GM23248 (cell line): Measurements from ENCODE around the gene LEKR1.

Experiments
- EZH2 ChIP-seq: fragments of 200-600 bp; sonication (generic); IDR thresholded peaks from 2 replicates; pipeline ENCODE4 v1.6.1; 2018; ENCODE audit warnings: antibody characterized with exemption, mild to moderate bottlenecking; ENCODE audit not compliant: insufficient read depth, poor library complexity, severe bottlenecking
- EZH2phosphoT487 ChIP-seq: fragments of 200-600 bp; sonication (generic); IDR thresholded peaks from 2 replicates; pipeline ENCODE4 v1.6.1; 2018; ENCODE audit warnings: antibody characterized with exemption, moderate library complexity, mild to moderate bottlenecking, low read depth; ENCODE audit not compliant: insufficient read depth

DNA sequence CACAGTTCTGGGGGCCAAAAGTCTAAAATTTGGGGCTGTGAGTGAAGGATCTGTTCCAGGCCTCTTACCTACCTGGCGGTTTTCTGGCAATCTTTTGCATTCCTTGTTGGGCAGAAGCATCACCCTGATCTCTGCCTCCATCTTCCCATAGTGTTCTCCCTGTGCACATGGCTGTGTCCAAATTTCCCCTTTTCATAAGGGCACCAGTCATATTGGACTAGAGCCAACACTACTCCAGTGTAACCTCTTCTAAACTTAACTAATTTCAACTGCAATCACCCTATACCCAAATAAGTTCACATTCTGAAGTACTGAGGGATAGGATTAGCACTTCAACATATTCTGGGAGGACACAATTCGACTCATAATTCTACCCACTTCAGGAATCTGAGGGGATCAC lies 248.8 kb downstream of the LEKR1 start:
- TF ChIP-seq EZH2phosphoT487 = no peak
- no peak for TF ChIP-seq EZH2
